ENCODE results near the gene PCNX1.
"Not testable (repeated sequence)": the region's sequence is repeated elsewhere in the genome, so short reads cannot be mapped to it uniquely, and the experiment has no call there.

The PCNX1 gene

GRCh38 chr14:71143381-71144290, 236.4 kb downstream of the PCNX1 start:
- DNase-seq (ENCODE audit: low read depth in 1 of 2, low spot score in 1 of 2): peak in 1 of 2 donors; percentile 13

- not testable (repeated sequence) for DNase-seq (ENCODE audit: low read depth in 1 of 2, low spot score in 1 of 2)
Measured at GRCh38 chr14:71147335-71147734, 240.1 kb downstream of the PCNX1 start.

GRCh38 chr14:71148627-71149026, 241.4 kb downstream of the PCNX1 start:
- no peak for DNase-seq (ENCODE audit: low read depth in 1 of 2, low spot score in 1 of 2)

- DNase-seq (ENCODE audit: low read depth in 1 of 2, low spot score in 1 of 2): no peak
Measured at GRCh38 chr14:71150737-71151136, 243.5 kb downstream of the PCNX1 start.

DNA sequence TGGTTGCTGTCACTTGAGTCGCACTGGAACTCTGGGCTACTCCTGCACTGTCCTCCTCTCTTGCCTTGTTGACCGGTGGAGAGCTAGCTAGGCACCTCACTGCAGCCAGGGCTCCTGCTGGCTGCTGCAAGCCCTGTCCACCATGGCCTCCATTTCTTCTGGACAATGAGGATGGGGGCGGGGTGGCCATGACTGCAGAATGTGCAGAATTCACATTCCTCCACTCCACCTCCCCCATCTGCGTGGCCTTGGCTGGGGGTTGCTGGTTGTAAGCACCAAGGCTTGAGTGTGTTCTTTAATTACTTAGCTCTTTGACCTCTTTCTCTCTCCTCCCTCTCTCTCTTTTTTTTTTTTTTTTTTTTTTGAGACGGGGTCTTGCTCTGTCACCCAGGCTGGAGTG, 248.5 kb downstream of the PCNX1 start:
- no peak for DNase-seq (ENCODE audit: low read depth in 1 of 2, low spot score in 1 of 2)

GRCh38 chr14:71163050-71163841, 256.0 kb downstream of the PCNX1 start:
- no peak for DNase-seq (ENCODE audit: low read depth in 1 of 2, low spot score in 1 of 2)

GRCh38 chr14:71163842-71164629, 256.8 kb downstream of the PCNX1 start:
- no peak for DNase-seq (ENCODE audit: low read depth in 1 of 2, low spot score in 1 of 2)

Data from activated CD4-positive, alpha-beta T cell treated with anti-CD3 and anti-CD28 coated beads, Interleukin-2, amount 50 U/mL, for 24 hours (primary cell).